K562 (cell line): Measurements from ENCODE around the gene UGP2. TPM values are rescaled to one million over a fixed set of nuclear protein-coding genes. Genes with fewer than 3 reads are reported as not detected.

Experiments
- EP400 ChIP-seq: fragments of 450-650 bp; IDR thresholded peaks from 2 replicates; pipeline ENCODE4 v1.6.1; 2017; ENCODE audit warnings: antibody characterized with exemption, mild to moderate bottlenecking, moderate library complexity
- NFE2L1 ChIP-seq: fragments of 450-650 bp; IDR thresholded peaks from 2 replicates; pipeline ENCODE4 v1.6.1; 2016; ENCODE audit warnings: missing genetic modification characterization, low read depth, mild to moderate bottlenecking, missing compliant biosample characterization, moderate library complexity, borderline replicate concordance
- POLR2AphosphoS2 ChIP-seq: IDR thresholded peaks from 2 replicates; pipeline ENCODE4 v1.6.1; 2012; ENCODE audit warnings: low read length, improper control_type of control experiment
- POLR2H ChIP-seq: IDR thresholded peaks from 2 replicates; pipeline ENCODE4 v1.6.1; 2016; ENCODE audit warnings: missing genetic modification characterization, low read depth, mild to moderate bottlenecking, control low read depth, missing compliant biosample characterization, moderate library complexity
- PPARD ChIP-seq: fragments of 250-450 bp; sonication (Bioruptor Pico); IDR thresholded peaks from 2 replicates; pipeline ENCODE4 v1.8.0; 2022; ENCODE audit warnings: inconsistent platforms, mild to moderate bottlenecking, moderate library complexity
- PYGO2 ChIP-seq: fragments of 450-650 bp; IDR thresholded peaks from 2 replicates; pipeline ENCODE4 v1.6.1; 2016; ENCODE audit warnings: mild to moderate bottlenecking, missing genetic modification characterization, moderate library complexity, missing compliant biosample characterization
- TAF15 ChIP-seq: fragments of 200-400 bp; formaldehyde crosslinking; IDR thresholded peaks from 2 replicates; pipeline ENCODE4 v1.6.1; 2017; ENCODE audit warnings: mild to moderate bottlenecking, low read depth, low read length, moderate library complexity
- TCFL5 ChIP-seq: fragments of 250-450 bp; sonication (Bioruptor Pico); conservative IDR thresholded peaks from 2 replicates; pipeline ENCODE4 v1.6.1; 2021; ENCODE audit warnings: mild to moderate bottlenecking, moderate library complexity, matching md5 sums
- ZNF354B ChIP-seq: fragments of 250-450 bp; sonication (Bioruptor Pico); IDR thresholded peaks from 2 replicates; pipeline ENCODE4 v1.4.0; 2020
- ZNF507 ChIP-seq: conservative IDR thresholded peaks from 2 replicates; pipeline ENCODE4 v1.6.1; 2017; ENCODE audit warnings: missing genetic modification characterization, missing compliant biosample characterization
- ZNF707 ChIP-seq: fragments of 250-450 bp; sonication (Bioruptor Pico); conservative IDR thresholded peaks from 2 replicates; pipeline ENCODE4 v1.8.0; 2022; ENCODE audit warnings: inconsistent platforms, mild to moderate bottlenecking, moderate library complexity
- polyA plus RNA-seq, 8 experiments: library from polyadenylated mRNA; depleted of rRNA in 4 of 8; stranded (reverse) in 5 of 8; unstranded in 3 of 8; fragments of >200 nt; fragmentation: Nextera tagmentation in 2 of 8; fragmentation: Illumina TruSeq in 1 of 8; extraction: Ambion mirVana in 2 of 8; extraction: Trizol in 1 of 8; gene quantifications; 2 replicates each; pipeline versions ENCODE4 v1.2.1 to v1.2.3, GENCODE V29; 2011 to 2014; ENCODE audit warnings: inconsistent platforms in 1 of 8, missing spikeins in 1 of 8
- total RNA-seq, 7 experiments: library from RNA; depleted of rRNA in 6 of 7; stranded (reverse); fragments of >200 nt in 6 of 7; fragmentation: Illumina TruSeq in 2 of 7; extraction: Trizol in 2 of 7; gene quantifications; 2 replicates each; pipeline versions ENCODE4 v1.2.1 to v1.2.3, GENCODE V29; 2011 to 2021; ENCODE audit warnings: low replicate concordance in 1 of 7
- TF ChIP-seq, protein P1 (sequence below), 2 experiments: IDR thresholded peaks in 1 of 2; conservative IDR thresholded peaks in 1 of 2; 2 replicates each; pipeline ENCODE4 v1.6.1; 2016; ENCODE audit warnings: low read depth in 2 of 2, mild to moderate bottlenecking in 1 of 2, missing compliant biosample characterization in 1 of 2, missing genetic modification characterization in 1 of 2, moderate library complexity in 1 of 2
- TF ChIP-seq, protein P2 (sequence below): fragments of 450-650 bp; IDR thresholded peaks from 2 replicates; pipeline ENCODE4 v1.6.1; 2014; ENCODE audit warnings: low read depth, mild to moderate bottlenecking, moderate library complexity, borderline replicate concordance
- TF ChIP-seq, protein P3 (sequence below): sonication (generic); formaldehyde crosslinking; IDR thresholded peaks from 2 replicates; pipeline ENCODE4 v1.8.1; 2023; ENCODE audit warnings: mild to moderate bottlenecking, missing genetic modification reagents

The UGP2 gene
- total and polyA plus RNA-seq, 9 of the 15 experiments (the other 6 are each of a cell fraction or from before 2014, with no cell fraction given) = 25.2 to 69.3 (median 58.9) TPM

DNA sequence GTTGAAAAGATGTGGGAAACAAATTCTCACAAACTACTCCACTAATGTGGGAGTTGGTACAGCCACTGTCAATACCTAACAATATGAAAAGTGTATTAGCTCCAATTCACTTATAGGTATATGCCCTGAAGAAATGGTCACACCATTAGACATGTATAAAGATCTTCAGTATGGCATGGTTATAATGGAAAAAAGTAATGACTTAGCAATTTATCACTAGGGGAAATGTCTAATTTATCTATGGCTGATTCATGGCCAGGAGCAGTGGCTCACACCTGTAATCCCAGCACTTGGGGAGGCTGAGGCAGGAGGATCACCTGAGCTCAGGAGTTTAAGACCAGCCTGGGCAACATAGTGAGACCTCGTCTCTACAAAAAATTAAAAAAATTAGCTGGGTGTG lies 52.5 kb downstream of the UGP2 start (continued):
- TF ChIP-seq ZNF707 (CRISPR knock-in tag) = no peak
- TF ChIP-seq PPARD = no peak
- no peak for TF ChIP-seq POLR2H (tag)
- TF ChIP-seq, protein P1, sequence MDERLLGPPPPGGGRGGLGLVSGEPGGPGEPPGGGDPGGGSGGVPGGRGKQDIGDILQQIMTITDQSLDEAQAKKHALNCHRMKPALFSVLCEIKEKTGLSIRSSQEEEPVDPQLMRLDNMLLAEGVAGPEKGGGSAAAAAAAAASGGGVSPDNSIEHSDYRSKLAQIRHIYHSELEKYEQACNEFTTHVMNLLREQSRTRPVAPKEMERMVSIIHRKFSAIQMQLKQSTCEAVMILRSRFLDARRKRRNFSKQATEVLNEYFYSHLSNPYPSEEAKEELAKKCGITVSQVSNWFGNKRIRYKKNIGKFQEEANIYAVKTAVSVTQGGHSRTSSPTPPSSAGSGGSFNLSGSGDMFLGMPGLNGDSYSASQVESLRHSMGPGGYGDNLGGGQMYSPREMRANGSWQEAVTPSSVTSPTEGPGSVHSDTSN (CRISPR knock-in tag; IDR thresholded peaks at IDR 0.05; ENCODE audit: low read depth) = no peak
- TF ChIP-seq, protein P1 (tag; conservative IDR thresholded peaks at IDR 0.05; ENCODE audit: low read depth) = no peak
- TF ChIP-seq TAF15 = no peak
- TF ChIP-seq ZNF507 (tag) = no peak
- TF ChIP-seq, protein P2, sequence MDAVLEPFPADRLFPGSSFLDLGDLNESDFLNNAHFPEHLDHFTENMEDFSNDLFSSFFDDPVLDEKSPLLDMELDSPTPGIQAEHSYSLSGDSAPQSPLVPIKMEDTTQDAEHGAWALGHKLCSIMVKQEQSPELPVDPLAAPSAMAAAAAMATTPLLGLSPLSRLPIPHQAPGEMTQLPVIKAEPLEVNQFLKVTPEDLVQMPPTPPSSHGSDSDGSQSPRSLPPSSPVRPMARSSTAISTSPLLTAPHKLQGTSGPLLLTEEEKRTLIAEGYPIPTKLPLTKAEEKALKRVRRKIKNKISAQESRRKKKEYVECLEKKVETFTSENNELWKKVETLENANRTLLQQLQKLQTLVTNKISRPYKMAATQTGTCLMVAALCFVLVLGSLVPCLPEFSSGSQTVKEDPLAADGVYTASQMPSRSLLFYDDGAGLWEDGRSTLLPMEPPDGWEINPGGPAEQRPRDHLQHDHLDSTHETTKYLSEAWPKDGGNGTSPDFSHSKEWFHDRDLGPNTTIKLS = no peak
- TF ChIP-seq TCFL5 = no peak
- no peak for TF ChIP-seq PYGO2 (tag)
- no peak for TF ChIP-seq EP400
- no peak for TF ChIP-seq NFE2L1 (tag)
- TF ChIP-seq ZNF354B (CRISPR knock-in tag) = no peak
- TF ChIP-seq, protein P3, sequence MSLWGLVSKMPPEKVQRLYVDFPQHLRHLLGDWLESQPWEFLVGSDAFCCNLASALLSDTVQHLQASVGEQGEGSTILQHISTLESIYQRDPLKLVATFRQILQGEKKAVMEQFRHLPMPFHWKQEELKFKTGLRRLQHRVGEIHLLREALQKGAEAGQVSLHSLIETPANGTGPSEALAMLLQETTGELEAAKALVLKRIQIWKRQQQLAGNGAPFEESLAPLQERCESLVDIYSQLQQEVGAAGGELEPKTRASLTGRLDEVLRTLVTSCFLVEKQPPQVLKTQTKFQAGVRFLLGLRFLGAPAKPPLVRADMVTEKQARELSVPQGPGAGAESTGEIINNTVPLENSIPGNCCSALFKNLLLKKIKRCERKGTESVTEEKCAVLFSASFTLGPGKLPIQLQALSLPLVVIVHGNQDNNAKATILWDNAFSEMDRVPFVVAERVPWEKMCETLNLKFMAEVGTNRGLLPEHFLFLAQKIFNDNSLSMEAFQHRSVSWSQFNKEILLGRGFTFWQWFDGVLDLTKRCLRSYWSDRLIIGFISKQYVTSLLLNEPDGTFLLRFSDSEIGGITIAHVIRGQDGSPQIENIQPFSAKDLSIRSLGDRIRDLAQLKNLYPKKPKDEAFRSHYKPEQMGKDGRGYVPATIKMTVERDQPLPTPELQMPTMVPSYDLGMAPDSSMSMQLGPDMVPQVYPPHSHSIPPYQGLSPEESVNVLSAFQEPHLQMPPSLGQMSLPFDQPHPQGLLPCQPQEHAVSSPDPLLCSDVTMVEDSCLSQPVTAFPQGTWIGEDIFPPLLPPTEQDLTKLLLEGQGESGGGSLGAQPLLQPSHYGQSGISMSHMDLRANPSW = no peak
- TF ChIP-seq POLR2AphosphoS2 = no peak
